HG03139 (cell line): ENCODE data around the gene VAV2.
A peak's percentile ranks its signal among the peaks of the same experiment; 100 is the strongest.

Source experiments
- ATAC-seq: cut with Tn5 transposase; IDR thresholded peaks from one replicate; pipeline ENCODE4 v1.9.1; 2021; ENCODE audit not compliant: unreplicated experiment

VAV2 gene, protein sequence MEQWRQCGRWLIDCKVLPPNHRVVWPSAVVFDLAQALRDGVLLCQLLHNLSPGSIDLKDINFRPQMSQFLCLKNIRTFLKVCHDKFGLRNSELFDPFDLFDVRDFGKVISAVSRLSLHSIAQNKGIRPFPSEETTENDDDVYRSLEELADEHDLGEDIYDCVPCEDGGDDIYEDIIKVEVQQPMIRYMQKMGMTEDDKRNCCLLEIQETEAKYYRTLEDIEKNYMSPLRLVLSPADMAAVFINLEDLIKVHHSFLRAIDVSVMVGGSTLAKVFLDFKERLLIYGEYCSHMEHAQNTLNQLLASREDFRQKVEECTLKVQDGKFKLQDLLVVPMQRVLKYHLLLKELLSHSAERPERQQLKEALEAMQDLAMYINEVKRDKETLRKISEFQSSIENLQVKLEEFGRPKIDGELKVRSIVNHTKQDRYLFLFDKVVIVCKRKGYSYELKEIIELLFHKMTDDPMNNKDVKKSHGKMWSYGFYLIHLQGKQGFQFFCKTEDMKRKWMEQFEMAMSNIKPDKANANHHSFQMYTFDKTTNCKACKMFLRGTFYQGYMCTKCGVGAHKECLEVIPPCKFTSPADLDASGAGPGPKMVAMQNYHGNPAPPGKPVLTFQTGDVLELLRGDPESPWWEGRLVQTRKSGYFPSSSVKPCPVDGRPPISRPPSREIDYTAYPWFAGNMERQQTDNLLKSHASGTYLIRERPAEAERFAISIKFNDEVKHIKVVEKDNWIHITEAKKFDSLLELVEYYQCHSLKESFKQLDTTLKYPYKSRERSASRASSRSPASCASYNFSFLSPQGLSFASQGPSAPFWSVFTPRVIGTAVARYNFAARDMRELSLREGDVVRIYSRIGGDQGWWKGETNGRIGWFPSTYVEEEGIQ

DNA sequence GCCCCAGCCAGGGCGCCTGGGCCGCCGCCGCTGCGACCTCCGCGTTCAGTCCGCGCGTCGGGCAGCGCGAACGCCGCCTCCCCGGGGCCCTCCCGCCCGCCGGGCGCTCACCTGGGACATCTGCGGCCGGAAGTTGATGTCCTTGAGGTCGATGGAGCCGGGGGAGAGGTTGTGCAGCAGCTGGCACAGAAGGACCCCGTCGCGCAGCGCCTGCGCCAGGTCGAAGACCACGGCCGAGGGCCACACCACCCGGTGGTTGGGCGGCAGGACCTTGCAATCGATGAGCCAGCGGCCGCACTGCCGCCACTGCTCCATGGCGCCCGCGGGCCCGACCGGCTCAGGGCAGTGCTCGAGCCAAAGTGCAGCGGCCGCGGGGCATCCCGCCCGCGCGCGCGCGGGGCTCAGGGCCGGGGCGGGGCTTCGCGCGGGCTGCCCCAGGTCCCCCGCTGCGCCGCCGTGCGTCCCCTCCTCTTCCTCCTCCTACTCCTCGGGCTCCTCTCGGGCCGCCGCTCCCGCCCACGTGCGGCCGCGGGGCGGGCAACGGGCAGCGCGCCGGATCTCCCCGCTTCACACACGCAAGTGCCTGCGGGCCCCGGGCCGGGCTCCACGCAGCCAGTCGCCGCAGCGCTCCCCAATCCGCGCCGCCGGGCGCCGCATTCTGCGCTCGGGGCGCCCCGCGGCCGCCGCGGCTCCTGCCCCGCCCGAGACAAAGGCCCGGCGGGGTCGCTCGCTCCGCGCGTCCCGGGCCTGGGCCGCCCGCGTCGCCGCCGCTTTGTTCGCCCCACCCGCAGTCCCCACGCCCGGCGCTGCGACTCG is at the start of gene VAV2:
VAV2 (minus strand) TSS at position 361 of the 816 bp plus-strand sequence; CDS start at position 315, 46 bp downstream.
- peak; percentile 44 for ATAC-seq

DNA sequence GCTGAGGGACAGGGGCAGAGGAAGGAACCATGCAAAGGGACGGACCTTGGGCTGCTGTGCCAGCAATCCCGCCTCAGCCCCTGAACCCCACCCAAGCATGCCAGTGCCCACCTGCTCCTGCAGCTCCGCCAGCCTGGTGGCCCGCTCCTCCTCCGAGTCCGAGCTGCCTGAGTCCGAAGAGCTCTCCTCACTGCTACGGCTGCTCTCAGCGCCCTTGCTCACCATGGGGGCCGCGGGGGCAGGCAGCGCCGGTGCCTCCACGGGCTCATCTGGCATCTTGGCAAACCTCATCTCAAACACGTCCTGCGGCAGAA is 49.5 kb upstream of the VAV2 start:
- ATAC-seq, result no peak

DNA sequence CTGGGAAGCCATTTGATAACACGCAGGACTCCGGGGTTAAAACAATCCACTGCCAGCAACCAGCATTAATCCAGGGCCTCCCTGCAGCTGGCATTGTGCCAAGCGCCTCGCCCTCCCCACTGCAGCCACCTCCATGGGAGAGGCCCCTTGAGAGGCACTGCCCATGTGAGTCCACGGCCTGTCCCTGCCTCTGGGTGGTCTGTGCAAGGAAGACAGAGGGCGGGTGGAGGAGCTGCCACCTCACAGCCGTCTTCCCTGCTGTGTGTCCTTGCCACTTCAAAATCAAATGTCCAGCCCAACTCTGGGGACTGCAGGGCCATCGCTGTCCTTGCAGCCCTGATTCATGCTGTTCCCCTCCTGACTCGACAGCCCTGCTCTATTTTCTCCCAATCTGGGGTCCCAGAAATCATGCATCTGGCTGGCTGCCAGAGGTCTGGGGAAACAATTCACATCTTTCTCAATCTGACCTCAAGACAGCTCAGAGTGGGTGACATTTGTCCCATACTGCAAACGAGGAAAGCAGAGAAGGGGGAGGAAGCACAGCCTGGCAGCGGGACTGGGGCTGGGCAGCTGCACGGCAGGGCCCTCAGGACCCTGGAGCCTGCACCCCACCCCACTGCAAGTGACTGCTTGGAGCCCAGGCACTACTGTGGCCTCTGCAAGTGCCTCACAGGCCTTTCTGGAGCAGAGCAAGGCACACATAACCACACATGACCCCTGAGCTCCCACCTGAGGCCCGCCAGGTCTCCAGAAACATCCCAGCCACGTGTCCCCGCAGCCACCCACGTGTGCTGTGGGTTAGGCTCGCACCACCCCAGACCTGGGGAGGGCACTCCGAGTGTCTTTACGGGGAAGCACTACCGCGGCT is 48.9 kb upstream of the VAV2 start:
- no peak for ATAC-seq

DNA sequence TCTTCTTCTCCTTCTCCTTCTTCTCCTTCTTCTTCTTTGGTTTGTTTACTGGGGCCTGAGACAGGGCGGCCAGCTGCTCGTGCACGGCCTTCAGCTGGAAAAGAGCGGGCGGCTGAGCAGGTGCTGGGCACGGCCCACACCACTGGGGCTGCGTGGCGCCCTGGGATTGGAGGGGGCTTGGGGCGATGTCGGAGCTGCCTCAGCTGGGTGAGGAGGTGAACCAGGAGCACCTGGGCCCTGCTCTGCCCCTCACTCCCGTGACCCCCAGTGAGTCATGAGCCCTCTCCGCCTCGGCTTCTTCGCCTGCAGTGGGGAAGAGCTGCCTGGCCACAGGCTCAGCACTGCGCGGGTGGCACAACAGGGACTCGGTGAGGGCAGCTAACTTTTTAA is 48.0 kb upstream of the VAV2 start:
- ATAC-seq, result no peak

DNA sequence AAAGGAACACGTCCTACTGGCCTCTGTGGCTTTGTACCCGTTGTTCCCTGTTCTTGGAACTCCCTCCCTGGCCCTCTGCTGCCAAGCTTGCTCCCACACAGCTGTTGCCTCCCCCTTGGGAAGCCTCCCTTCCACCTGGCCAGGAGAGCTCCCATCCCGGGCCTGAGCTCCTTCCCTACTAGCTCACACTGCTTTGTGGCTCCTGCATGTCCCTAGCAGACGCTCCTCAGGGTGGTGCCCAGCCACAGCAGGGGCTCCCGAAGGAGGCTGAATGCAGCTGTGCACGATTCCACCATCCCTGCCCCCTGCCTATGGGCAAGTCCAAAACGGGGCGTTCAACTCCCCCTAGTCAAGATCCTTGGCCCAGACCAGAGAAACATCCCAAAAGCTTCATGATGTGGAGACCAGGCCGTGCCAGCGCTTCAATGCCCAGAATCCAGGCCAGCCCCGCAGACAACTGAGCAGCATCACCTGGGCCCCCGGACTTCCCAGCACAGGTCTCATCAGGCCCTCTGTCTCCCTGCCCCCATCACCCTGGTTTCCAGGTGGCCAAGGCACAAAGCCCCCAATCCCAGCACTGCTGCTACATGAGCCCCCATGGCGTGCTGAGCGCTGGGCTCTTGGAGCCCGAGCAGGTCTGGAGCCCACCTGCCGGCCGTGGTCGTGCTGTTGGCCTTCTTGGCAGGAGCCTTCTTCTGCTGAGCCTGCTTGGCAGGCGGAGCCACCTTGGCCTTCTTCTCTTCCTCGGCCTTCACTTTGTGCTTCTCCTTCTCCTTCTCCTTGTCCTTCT is 47.5 kb upstream of the VAV2 start:
- ATAC-seq, result no peak

DNA sequence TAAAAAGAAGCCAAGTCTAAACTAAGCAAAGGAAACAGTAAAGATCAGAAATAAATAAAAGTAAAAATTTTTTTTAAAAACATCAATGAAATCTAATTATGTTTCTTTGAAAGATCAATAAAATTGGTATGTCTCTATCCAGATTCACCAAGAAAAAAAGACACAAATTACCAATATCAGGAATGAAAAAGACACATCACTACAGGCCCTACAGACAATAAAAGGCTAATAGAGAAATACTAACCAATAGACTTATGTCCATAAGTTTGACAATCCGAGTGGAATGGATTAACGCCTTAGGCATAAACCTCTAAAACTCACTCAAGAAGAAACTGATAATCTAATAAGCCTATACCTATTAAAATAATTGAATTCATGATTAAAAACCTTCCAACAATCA is 45.5 kb upstream of the VAV2 start:
- no peak for ATAC-seq

DNA sequence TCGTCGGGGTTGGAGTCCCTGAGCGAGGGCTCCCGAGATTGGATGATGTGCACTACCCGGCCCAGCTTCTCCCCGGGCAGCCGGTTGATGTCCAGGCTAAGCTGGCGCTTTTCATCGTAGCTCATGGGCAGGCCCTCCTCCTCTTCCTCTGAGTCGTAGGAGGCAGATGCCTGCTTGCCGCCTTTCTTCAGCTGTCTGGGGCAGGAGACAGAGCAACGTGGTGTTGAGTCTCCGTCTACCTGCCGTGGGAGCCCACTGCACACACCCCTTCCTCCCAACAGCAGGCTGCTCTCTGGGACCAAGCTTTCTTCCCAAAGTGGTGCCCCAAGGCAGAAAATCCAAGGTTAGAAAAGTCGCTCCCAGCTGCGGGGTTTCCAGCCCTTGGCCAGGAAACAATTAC is 44.0 kb upstream of the VAV2 start:
- no peak for ATAC-seq

DNA sequence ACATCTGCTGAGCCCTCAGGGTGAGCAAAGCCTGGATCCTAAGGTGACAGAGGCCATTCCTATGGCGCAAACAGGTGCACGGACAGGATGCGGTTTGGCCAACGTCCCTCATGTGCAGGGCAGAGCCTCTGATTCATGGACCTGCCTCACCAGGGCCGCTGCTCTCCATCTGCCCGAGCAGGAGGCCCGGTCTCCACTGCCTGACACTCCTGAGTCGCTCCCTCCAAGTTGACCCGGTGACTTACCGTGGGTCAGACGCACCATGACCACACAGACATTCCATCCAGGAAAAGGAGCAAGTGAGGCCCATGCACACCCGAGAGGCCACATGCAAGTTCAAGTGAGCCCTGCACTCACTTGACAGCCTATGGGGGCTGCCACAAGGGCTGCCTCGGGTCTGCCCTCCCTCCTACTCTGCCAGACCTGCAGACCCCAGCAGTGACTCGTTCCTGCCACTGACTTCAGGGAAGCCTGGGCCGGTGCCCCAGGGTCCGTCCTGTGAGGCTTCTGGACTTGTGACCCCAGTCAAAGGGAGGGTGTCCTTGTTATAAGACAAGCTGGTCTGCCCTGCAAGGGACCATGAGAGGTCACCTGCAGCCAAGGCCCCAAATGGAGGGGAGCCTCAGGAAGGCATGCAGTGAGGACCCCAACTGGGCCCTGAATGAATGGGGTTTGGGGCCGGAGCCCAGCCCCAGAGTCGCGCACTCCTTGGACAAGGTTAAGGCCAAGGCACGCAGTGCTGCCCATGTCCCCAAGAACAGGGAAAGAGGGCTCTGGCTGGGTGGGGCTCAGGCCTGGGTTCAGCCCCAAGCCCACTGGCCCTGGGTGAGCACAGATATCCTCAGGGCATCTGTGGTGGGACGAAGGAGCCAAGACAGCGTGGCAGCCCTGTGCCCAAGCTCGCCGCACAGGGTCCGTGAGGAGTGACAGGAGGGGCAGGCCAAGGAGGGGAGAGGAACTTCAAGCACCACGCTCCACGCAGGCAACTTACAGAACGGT is 43.2 kb upstream of the VAV2 start:
- ATAC-seq, result no peak

DNA sequence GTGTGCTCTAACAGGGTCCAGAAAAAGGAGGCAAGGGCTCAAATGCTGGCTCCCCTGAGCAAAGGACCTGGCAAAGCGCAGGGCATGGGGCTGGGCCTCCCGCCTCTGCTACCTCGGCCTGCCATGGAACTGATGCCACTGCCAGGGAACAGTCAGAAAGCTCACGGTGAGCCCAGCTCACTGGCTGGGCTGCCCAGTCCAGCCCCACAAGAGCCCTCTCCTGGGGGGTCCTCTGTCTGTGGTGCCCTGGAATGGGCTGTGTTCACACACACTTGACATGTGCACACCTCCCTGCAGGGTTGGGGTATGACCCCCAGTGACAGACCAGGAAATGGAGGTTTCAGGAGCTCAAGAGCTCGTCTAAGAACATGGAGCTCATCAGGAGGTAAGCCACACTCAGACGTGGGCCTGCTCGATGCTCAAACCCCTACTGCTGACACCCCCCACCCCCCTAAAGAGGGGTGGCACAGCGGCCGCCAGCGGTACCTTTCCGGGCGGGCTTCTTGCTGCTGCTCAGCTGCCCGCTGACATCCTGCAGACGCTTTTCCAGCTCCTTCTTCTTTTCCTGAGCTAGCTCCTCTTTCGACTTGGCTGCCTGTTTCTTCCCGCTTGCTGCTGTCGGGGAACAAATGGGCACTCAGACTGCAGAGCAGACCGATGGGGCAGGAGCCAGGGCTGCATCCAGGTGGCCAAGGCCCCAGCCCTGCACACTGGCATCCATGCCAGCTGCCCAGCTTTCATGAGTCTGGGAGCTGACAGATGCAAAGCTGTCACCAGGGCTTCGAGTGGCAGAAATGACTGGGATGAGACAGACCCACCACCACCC is 42.3 kb upstream of the VAV2 start:
- ATAC-seq, result no peak

DNA sequence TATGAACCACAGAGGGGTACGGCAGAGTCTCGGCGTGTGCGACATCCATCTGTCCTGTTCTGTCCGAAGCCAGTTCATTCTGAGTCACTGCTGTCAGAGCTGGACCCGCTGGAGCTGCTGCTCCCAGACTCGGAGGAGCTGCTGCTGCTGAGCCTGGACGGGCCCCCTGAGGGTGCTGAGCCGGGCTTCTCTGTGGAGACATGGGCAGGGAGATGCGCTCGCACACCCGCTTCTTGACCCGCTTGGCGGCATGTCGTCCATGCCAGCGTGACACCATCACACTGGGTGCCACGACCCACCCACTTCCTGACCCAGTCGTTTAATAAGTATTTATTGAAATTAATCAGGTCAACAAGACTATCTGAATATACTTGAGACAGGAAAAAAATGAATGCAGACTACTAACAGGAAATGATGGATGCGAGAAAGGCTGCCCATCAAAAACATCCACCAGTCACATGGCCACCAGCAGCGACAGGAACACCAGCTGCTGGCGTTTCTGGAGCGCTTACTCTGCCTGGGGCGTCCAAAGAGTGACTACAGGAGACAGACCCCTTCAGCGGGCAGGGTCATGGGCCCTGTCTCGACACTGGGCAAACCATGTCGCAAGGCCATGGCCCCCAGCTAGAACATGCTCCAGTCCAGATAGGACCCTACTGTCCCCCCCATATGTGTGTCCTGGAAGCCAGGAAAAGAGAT is 41.5 kb upstream of the VAV2 start:
- ATAC-seq, result no peak

DNA sequence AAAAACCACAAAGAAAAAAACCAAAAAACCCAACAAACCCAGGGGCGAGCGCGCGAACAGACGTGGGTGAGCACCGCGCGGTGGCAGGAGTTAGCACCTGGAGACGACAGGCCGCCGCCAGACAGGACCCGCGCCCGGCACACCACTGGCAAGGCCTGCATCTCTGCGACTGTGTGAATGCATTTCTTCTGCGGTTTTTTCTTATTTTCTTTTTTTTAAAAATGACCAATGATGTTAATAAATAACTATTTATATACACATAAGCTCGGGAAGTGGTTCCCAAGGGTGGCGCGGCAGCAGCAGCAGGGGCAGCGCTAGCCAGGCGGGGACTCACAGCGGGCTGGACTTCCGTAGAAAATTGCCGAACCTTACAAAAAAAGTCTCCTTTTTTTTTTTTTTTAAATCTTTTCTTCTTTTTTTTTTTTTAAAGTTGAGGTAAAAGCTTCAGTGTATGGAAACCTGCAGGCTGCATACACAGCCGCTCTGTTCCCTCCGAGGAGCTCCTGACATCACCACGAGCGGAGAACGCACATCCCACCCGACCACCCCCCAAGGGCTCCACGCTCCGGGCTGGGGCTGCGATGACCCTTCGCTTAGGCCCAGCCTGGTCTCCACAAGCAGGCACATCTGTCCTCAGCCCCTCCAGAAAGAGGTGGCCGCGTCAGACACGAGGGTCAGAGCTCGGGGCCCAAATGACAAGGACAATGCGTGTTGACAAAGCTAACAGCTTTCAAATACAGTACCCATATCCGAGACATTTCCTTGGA is 40.5 kb upstream of the VAV2 start:
- no peak for ATAC-seq

DNA sequence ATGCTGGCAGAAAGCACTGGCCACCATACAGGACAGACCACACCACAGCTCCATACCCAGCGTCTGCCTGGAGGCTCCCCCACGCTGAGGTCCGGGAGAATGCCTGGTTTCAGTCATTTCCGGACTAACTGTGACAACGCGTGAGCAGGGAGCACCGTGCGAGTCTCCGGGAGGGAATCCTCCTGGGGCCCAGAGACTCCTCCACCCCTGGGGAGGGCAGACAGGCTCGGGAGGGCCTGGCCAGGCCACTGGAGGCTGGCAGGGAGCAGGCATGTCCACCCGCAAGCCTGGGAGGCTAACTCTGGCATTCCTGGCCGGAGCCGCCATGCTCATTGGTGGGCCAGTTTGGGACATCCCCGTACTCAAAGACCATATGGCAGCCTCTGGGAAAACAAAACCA is 39.7 kb upstream of the VAV2 start:
- no peak for ATAC-seq

DNA sequence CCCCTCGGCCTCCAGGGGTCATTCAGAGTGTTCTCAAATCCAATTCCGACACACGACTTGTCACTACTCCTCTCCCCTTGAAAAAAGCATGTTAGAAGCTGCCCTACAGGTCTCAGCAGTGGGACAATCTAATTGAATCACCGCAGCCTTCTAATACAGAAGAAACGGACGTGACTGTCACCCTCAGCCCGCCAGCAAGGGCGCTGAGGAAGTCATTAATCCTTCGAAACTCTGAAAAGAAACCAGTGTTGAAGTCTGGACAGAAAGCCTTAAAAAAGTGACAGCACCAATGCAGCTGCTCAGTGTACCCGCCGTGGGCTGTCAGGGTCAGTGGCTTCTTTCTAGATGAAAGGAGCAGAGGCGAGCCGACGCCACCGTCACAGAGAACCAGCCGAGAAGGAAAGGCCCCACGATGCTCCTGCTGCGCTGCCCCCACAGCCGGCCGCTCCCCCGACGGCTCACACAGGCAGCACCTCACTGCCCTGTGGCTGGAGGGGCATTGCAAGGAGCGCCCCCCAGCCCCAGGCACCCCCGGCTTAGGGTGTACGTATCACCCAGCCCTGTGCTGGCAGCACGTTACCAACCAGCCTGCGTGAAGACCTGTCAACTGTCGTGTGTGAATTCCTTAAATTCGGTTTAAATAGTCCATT is 38.8 kb upstream of the VAV2 start:
- no peak for ATAC-seq

DNA sequence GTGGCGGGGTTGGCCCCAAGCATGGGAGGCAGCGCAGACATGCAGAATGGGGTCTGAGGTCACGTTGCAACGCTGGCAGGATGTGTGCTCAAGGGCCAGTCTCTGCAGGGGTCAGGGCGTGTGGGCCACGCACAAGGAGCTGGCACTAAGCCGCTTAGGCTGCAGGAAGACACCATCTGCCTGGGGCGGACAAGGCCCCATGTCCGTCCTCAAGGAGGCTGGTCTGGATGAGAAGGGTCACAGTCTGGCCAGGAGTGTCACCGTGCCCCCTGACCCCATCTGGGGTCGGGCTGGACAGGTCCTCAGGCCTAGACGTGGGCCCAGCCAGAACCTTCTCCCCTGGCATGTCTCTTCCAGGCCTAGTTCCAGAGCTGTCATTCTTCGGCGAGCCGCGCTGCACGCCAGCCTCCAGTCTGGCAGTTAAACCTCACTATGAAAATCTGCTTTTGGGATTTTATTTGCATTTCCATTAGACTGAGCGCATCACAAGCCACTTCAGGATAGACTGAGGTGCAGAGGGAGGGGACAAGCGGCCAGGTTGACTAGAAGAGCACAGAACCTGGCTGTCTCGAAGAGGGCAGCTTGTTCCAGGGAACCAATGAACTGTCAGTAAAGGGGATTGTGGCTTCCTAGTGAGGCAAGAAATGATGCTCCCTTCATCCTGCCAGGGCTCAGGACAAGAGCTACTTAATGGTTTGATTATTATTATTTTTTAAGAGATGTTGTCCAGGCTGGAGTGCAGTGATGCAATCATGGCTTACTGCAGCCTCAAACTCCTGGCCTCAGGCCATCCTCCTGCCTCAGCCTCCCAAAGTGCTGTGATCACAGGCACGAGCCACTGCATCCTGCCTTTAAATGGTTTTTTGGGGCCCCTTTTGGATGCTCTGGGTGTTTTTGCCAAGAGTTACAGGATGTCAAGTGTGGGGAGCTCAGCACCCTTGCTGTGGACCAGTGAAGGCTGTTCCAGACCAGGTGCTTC is 37.4 kb upstream of the VAV2 start:
- no peak for ATAC-seq
